Activated CD4-positive, alpha-beta T cell treated with anti-CD3 and anti-CD28 coated beads, Interleukin-10, Interleukin-2, amounts not matched to agents 100 ng/mL and 50 ng/mL, durations not matched to agents 16 hours and 8 hours (primary cell): ENCODE results near the gene GNPTG.
A peak's percentile ranks its signal among the peaks of the same experiment; 100 is the strongest.

Experiments used
- DNase-seq: peaks from one replicate; pipeline ENCODE4 v3.0.0-alpha.2; 2020

The GNPTG gene

DNA sequence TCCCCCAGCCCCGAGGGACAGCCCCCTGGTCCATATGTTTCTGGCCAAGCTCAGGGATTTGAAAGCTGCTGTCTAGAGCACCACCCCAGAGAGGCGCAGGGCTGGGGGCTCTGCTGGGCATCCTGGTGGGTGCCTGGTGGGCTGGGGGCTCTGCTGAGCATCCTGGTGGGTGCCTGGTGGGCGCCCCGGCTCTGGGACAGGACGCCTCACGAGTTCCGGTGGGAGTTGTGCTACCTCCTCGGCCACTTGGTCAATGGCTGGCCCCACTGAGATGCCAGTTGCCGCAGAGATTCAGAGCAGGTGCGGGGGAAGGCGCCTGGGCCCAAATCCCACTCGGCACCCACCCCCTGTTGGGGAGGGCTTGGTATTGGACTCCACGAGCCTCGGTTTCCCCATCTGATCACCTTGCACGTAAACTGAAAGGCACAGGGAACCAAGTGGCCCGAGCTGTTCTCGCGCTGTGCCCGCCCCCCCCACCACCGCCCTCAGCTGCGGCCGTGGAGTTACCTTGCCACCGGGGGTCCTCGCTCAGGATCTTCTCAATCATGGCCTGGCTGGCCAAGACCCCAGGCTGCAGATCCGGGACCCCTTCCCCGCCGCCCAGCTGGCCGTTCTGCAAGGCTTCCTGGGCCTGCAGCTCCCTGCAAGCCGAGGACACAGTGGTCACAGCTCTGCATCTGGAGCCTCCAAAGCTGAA, 49.5 kb downstream of the GNPTG start:
- DNase-seq, result no peak

GRCh38 chr16:1401758-1402154, 50.0 kb downstream of the GNPTG start:
- no peak for DNase-seq

DNA sequence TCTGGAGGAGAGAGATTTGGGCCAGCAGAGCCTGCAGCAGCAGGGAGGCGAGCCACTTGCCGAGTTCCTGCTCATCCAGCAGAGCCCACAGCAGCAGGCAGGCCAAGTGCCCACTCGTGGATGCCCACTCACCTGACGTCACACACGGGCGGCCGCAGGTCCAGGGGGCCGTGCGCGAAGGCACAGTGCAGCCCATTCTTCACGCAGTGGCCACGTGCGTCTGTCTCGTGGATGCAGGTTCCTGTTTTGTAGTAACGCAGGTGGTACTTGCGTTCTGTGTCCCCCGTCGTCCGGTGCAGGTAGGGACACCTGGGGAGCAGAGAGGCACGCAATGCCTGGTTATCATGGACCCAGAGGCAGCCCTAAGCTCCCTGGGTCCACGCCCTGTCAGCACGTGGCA, 51.3 kb downstream of the GNPTG start:
- DNase-seq, result no peak

GRCh38 chr16:1403733-1404132, 52.0 kb downstream of the GNPTG start:
- DNase-seq, result no peak

- DNase-seq, result no peak
Observed at GRCh38 chr16:1407753-1408152, 56.0 kb downstream of the GNPTG start.

- DNase-seq, result peak; percentile 95
Observed at GRCh38 chr16:1408171-1408837, 56.6 kb downstream of the GNPTG start.

GRCh38 chr16:1412847-1413246, 61.1 kb downstream of the GNPTG start:
- no peak for DNase-seq
